NCI-H2196 (cell line): ENCODE measurements around the gene TSEN54.

Source experiments
- DNase-seq: peaks from one replicate; lab custom pipeline; 2025; ENCODE audit not compliant: unreplicated experiment; lab: John Stamatoyannopoulos, UW

The TSEN54 gene

GRCh38 chr17:75488693-75489510, 27.4 kb upstream of the TSEN54 start:
- DNase-seq: no peak

GRCh38 chr17:75489511-75489955, 26.8 kb upstream of the TSEN54 start:
- no peak for DNase-seq

GRCh38 chr17:75490173-75490743, 26.1 kb upstream of the TSEN54 start:
- DNase-seq: no peak

- no peak for DNase-seq
Observed at GRCh38 chr17:75490953-75491649, 25.2 kb upstream of the TSEN54 start.

GRCh38 chr17:75491680-75492079, 24.6 kb upstream of the TSEN54 start:
- no peak for DNase-seq

GRCh38 chr17:75492555-75493168, 23.7 kb upstream of the TSEN54 start:
- DNase-seq: no peak

GRCh38 chr17:75493476-75494129, 22.7 kb upstream of the TSEN54 start:
- no peak for DNase-seq

GRCh38 chr17:75494326-75494877, 21.9 kb upstream of the TSEN54 start:
- DNase-seq: no peak

- DNase-seq: no peak
Observed at GRCh38 chr17:75496005-75496404, 20.3 kb upstream of the TSEN54 start.

GRCh38 chr17:75498039-75498725, 18.1 kb upstream of the TSEN54 start:
- no peak for DNase-seq

GRCh38 chr17:75498726-75499213, 17.6 kb upstream of the TSEN54 start:
- DNase-seq: no peak

GRCh38 chr17:75499313-75500022, 16.9 kb upstream of the TSEN54 start:
- no peak for DNase-seq

GRCh38 chr17:75500419-75501216, 15.7 kb upstream of the TSEN54 start:
- no peak for DNase-seq

GRCh38 chr17:75501378-75502071, 14.8 kb upstream of the TSEN54 start:
- DNase-seq: no peak

- no peak for DNase-seq
Observed at GRCh38 chr17:75502072-75502720, 14.1 kb upstream of the TSEN54 start.

- no peak for DNase-seq
Observed at GRCh38 chr17:75502721-75503329, 13.5 kb upstream of the TSEN54 start.

GRCh38 chr17:75503337-75503950, 12.9 kb upstream of the TSEN54 start:
- DNase-seq: no peak
